Measurements from ENCODE around the gene CAMK1D.

- TF ChIP-seq POLR2AphosphoS5 (IDR thresholded peaks at IDR 0.05; ENCODE audit: low read depth, low read length) (no peak), CTCF (IDR thresholded peaks at IDR 0.05; ENCODE audit: control extremely low read depth in 1 of 3, insufficient read depth in 1 of 3, low read depth in 1 of 3, low read length in 3 of 3) (no peak), EZH2 (IDR thresholded peaks at IDR 0.05; ENCODE audit: low read depth, low read length, severe bottlenecking) (no peak), RXRA (IDR thresholded peaks at IDR 0.05; ENCODE audit: insufficient read depth, low read depth, low read length) (no peak), POLR2A (IDR thresholded peaks at IDR 0.05; ENCODE audit: control extremely low read depth in 1 of 2, low read depth in 2 of 2, low read length in 2 of 2) (no peak), RAD21 (IDR thresholded peaks at IDR 0.05 in 1 of 2, conservative IDR thresholded peaks at IDR 0.05 in 1 of 2; ENCODE audit: low read depth in 2 of 2, low read length in 2 of 2) (no peak), YY1 (IDR thresholded peaks at IDR 0.05; ENCODE audit: low read depth, low read length) (no peak), SP1 (IDR thresholded peaks at IDR 0.05; ENCODE audit: low read depth, low read length) (no peak), CHD2 (IDR thresholded peaks at IDR 0.05; ENCODE audit: low read length) (no peak), SIN3A (conservative IDR thresholded peaks at IDR 0.05 in 1 of 2, IDR thresholded peaks at IDR 0.05 in 1 of 2; ENCODE audit: low read depth in 1 of 2, low read length in 2 of 2) (no peak), CEBPB (IDR thresholded peaks at IDR 0.05; ENCODE audit: low read depth, low read length) (no peak)
Measured at GRCh38 chr10:12659706-12660105, 310.4 kb downstream of the CAMK1D start.

All from H1 (cell line).